ENCODE measurements around the gene PDZD2.
"Not testable (repeated sequence)": the region's sequence is repeated elsewhere in the genome, so short reads cannot be mapped to it uniquely, and the experiment has no call there.

Gene PDZD2

GRCh38 chr5:31741496-31741895 is 102.6 kb downstream of the PDZD2 start:
- no peak for DNase-seq

GRCh38 chr5:31743678-31744077 is 104.7 kb downstream of the PDZD2 start:
- no peak for DNase-seq

- DNase-seq, result no peak
Measured at GRCh38 chr5:31748458-31749172, 109.7 kb downstream of the PDZD2 start.

GRCh38 chr5:31750215-31750614 is 111.3 kb downstream of the PDZD2 start:
- no peak for DNase-seq

GRCh38 chr5:31751610-31752009 is 112.7 kb downstream of the PDZD2 start:
- DNase-seq, result no peak

- DNase-seq, result no peak
Measured at GRCh38 chr5:31753700-31754357, 114.9 kb downstream of the PDZD2 start.

GRCh38 chr5:31754358-31754704 is 115.4 kb downstream of the PDZD2 start:
- DNase-seq, result no peak

GRCh38 chr5:31754741-31755675 is 116.1 kb downstream of the PDZD2 start:
- DNase-seq, result no peak

GRCh38 chr5:31755676-31756230 is 116.8 kb downstream of the PDZD2 start:
- DNase-seq, result no peak

- DNase-seq, result no peak
Measured at GRCh38 chr5:31757806-31758205, 118.9 kb downstream of the PDZD2 start.

- no peak for DNase-seq
Measured at GRCh38 chr5:31758803-31759425, 120.0 kb downstream of the PDZD2 start.

- no peak for DNase-seq
Measured at GRCh38 chr5:31759925-31760324, 121.0 kb downstream of the PDZD2 start.

GRCh38 chr5:31761877-31762276 is 122.9 kb downstream of the PDZD2 start:
- no peak for DNase-seq

- no peak for DNase-seq
Measured at GRCh38 chr5:31763424-31763823, 124.5 kb downstream of the PDZD2 start.

GRCh38 chr5:31764687-31765086 is 125.8 kb downstream of the PDZD2 start:
- not testable (repeated sequence) for DNase-seq

GRCh38 chr5:31767335-31768031 is 128.6 kb downstream of the PDZD2 start:
- DNase-seq, result no peak

GRCh38 chr5:31768046-31768445 is 129.1 kb downstream of the PDZD2 start:
- no peak for DNase-seq

GRCh38 chr5:31768784-31769183 is 129.9 kb downstream of the PDZD2 start:
- no peak for DNase-seq

GRCh38 chr5:31769530-31769929 is 130.6 kb downstream of the PDZD2 start:
- DNase-seq, result no peak

GRCh38 chr5:31770132-31770720 is 131.3 kb downstream of the PDZD2 start:
- DNase-seq, result no peak

- no peak for DNase-seq
Measured at GRCh38 chr5:31770998-31771397, 132.1 kb downstream of the PDZD2 start.

- DNase-seq, result no peak
Measured at GRCh38 chr5:31771500-31771899, 132.6 kb downstream of the PDZD2 start.
